Neutrophil (primary cell): ENCODE data around the gene TCF4.

ENCODE experiments used
- H3K27ac ChIP-seq: fragments of 200-600 bp; sonication (generic); 2 replicates; pipeline ENCODE4 v1.5.1; 2016; ENCODE audit warnings: mild to moderate bottlenecking, moderate library complexity
- H3K27me3 ChIP-seq: fragments of 200-600 bp; sonication (generic); 2 replicates; pipeline ENCODE4 v1.6.0; 2016; ENCODE audit warnings: mild to moderate bottlenecking
- H3K36me3 ChIP-seq: fragments of 200-600 bp; sonication (generic); 2 replicates; pipeline ENCODE4 v1.5.1; 2017
- H3K4me1 ChIP-seq, 2 experiments: fragments of 200-600 bp in 1 of 2; sonication (generic) in 1 of 2; 1 replicate in 1 of 2; 2 replicates in 1 of 2; pipeline versions ENCODE4 v1.5.1 to v1.6.1; 2013 to 2016; ENCODE audit warnings: low read depth in 1 of 2, low read length in 1 of 2, mild to moderate bottlenecking in 1 of 2, moderate library complexity in 1 of 2; ENCODE audit not compliant: control insufficient read depth in 1 of 2, insufficient read depth in 1 of 2
- H3K4me3 ChIP-seq, 2 experiments: fragments of 200-600 bp in 1 of 2; sonication (generic) in 1 of 2; 1 replicate in 1 of 2; 2 replicates in 1 of 2; pipeline ENCODE4 v1.5.1; 2013 to 2016; ENCODE audit warnings: low read depth in 1 of 2, low read length in 1 of 2, mild to moderate bottlenecking in 1 of 2, moderate library complexity in 1 of 2
- H3K9me3 ChIP-seq: fragments of 200-600 bp; sonication (generic); 2 replicates; pipeline ENCODE4 v1.5.1; 2016
- TF ChIP-seq, protein P1 (sequence below): fragments of 200-600 bp; sonication (generic); IDR thresholded peaks from 2 replicates; pipeline ENCODE4 v1.5.1; 2016; ENCODE audit warnings: antibody characterized with exemption

The TCF4 gene

DNA sequence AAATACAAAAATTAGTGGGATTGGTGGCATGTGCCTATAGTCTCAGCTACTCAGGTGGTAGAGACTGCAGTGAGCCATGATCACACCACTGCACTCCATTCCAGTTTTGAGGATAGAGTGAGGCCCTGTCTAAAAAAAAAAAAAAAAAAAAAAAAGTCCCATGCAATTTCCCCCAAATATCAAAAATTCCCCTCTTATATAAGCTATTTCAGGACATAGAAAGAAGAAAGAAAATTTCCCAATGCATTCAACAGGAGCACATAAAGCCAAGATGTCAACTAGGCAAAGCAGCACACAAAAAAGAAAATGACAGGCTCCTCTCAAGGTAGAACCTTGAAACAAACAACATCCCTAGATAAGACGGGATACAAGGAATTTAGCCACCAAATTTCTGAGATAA lies 213.3 kb downstream of the TCF4 start:
- TF ChIP-seq, protein P1, sequence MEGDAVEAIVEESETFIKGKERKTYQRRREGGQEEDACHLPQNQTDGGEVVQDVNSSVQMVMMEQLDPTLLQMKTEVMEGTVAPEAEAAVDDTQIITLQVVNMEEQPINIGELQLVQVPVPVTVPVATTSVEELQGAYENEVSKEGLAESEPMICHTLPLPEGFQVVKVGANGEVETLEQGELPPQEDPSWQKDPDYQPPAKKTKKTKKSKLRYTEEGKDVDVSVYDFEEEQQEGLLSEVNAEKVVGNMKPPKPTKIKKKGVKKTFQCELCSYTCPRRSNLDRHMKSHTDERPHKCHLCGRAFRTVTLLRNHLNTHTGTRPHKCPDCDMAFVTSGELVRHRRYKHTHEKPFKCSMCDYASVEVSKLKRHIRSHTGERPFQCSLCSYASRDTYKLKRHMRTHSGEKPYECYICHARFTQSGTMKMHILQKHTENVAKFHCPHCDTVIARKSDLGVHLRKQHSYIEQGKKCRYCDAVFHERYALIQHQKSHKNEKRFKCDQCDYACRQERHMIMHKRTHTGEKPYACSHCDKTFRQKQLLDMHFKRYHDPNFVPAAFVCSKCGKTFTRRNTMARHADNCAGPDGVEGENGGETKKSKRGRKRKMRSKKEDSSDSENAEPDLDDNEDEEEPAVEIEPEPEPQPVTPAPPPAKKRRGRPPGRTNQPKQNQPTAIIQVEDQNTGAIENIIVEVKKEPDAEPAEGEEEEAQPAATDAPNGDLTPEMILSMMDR, result no peak
- H3K36me3 ChIP-seq, result no peaks in the 10 kb centered on the region
- no peaks in the 10 kb centered on the region for H3K4me1 ChIP-seq
- no peak overlapping the region for H3K4me3 ChIP-seq
- H3K9me3 ChIP-seq, result no peaks in the 10 kb centered on the region
- no peaks in the 10 kb centered on the region for H3K27me3 ChIP-seq
- H3K27ac ChIP-seq, result no peak overlapping the region

DNA sequence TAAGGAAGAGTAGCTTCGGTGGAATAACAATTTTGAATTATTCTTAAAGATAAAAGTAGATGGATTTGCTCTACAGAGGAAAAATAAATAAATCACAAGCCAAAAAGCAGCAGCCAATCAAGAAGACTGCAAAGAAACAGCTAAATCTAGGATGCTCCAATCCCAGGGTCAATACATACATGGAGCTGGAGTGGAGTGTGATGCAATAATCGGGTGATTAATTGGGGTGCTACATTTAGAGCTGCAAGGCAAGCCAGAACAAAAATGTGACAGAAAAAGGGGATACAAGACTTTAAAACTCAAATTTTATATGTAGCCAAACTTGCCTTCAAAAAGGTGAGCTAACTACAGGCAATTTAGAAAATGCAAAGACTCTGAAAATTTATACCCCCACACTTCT lies 215.8 kb downstream of the TCF4 start:
- H3K27me3 ChIP-seq, result no peaks in the 10 kb centered on the region
- no peaks in the 10 kb centered on the region for H3K4me1 ChIP-seq
- H3K27ac ChIP-seq, result no peak overlapping the region
- TF ChIP-seq, protein P1, result no peak
- no peaks in the 10 kb centered on the region for H3K9me3 ChIP-seq
- no peak overlapping the region for H3K4me3 ChIP-seq
- no peaks in the 10 kb centered on the region for H3K36me3 ChIP-seq

DNA sequence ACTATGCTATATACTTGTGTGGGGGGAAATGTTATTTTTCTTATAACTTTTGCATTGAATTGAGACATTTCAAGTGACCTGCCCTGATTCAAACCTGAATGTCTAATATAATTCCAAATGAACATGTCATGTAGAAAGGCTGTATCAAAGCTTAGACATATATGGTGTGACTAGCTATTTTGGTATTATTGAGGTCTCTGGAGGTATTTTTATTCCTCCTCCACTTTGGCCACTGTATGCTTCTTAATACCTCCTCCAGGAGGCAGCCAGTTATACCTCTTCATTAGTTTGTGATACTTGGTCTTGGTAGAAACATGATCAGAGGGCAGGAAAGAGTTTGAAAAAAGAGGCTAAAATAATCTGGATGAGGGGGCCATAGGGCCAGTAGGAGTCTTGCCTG lies 217.1 kb downstream of the TCF4 start:
- Histone ChIP-seq H3K4me3 (no peak overlapping the region), H3K9me3 (no peaks in the 10 kb centered on the region), H3K27me3 (no peaks in the 10 kb centered on the region), H3K4me1 (no peaks in the 10 kb centered on the region), H3K36me3 (no peaks in the 10 kb centered on the region), H3K27ac (no peak overlapping the region)
- TF ChIP-seq, protein P1, result no peak

DNA sequence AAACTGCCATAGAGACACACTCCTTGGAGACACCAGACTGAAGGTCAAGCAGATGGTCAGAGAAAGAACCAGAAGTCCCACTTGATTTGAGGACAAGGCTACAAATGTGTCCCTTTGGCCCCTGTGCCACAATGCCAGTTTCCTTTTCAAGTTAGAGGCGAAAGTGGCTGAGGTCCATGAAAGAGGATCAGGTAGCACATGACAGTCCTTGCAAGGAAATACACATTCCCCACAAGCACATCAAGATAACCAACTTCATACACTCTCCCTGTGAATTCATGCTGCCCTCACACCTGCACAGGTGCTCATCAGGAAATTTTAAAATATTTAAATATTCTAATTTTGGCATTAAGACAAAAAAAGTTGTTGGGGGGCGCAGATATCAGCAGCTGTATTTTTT lies 218.6 kb downstream of the TCF4 start:
- no peak overlapping the region for H3K27ac ChIP-seq
- no peaks in the 10 kb centered on the region for H3K27me3 ChIP-seq
- no peaks in the 10 kb centered on the region for H3K9me3 ChIP-seq
- TF ChIP-seq, protein P1, result no peak
- no peak overlapping the region for H3K4me3 ChIP-seq
- H3K4me1 ChIP-seq, result no peaks in the 10 kb centered on the region
- H3K36me3 ChIP-seq, result no peaks in the 10 kb centered on the region

DNA sequence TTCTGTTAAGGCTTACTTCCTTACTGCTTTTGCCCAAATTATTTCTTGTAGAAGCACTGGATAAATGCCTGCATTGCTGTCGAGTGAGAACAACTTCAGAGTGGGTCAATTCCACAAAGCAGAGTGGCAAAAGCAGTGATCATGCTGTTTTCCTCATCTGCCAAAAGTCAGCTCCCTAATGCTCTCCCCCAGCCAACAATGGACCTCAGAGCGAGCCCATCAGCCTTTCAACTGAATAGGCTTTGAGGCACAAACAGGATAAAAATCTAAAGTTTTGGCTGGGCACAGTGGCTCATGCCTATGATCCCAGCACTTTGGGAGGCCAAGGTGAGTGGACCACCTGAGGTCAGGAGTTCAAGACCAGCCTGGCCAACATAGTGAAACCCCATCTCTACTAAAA lies 222.7 kb downstream of the TCF4 start:
- Histone ChIP-seq H3K4me3 (no peak overlapping the region), H3K27me3 (no peaks in the 10 kb centered on the region), H3K9me3 (no peaks in the 10 kb centered on the region), H3K27ac (no peak overlapping the region), H3K4me1 (no peaks in the 10 kb centered on the region), H3K36me3 (no peaks in the 10 kb centered on the region)
- TF ChIP-seq, protein P1, result no peak

DNA sequence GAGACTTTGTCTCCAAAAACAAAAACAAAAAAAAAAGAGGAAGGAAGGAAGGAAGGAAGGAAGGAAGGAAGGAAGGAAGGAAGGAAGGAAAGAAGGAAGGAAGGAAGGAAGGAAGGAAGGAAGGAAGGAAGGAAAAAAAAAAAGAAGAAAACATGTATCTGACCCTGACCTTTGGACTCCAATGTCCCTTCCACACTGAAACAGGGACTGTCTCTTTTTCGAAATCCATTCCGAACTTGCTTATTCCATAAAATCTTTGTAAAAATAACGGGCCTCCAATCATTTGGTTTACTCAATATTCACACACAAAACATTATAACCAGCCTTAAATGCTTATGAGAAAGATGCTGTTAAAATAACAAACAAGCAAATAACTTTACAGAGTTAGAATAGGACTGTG lies 225.7 kb downstream of the TCF4 start:
- Histone ChIP-seq H3K36me3 (no peaks in the 10 kb centered on the region), H3K4me3 (no peak overlapping the region), H3K27ac (no peak overlapping the region), H3K27me3 (no peaks in the 10 kb centered on the region), H3K9me3 (no peaks in the 10 kb centered on the region), H3K4me1 (no peaks in the 10 kb centered on the region)
- TF ChIP-seq, protein P1, result no peak
